ENCODE measurements around the gene DOCK7. TPM values are rescaled to one million over a fixed set of nuclear protein-coding genes. Genes with fewer than 3 reads are reported as not detected.
"Not testable (repeated sequence)": the region's sequence is repeated elsewhere in the genome, so short reads cannot be mapped to it uniquely, and the experiment has no call there.

DOCK7 gene
- total and polyA plus RNA-seq, 7 donors = 3.1 to 12.9 (median 7.0) TPM

DNA sequence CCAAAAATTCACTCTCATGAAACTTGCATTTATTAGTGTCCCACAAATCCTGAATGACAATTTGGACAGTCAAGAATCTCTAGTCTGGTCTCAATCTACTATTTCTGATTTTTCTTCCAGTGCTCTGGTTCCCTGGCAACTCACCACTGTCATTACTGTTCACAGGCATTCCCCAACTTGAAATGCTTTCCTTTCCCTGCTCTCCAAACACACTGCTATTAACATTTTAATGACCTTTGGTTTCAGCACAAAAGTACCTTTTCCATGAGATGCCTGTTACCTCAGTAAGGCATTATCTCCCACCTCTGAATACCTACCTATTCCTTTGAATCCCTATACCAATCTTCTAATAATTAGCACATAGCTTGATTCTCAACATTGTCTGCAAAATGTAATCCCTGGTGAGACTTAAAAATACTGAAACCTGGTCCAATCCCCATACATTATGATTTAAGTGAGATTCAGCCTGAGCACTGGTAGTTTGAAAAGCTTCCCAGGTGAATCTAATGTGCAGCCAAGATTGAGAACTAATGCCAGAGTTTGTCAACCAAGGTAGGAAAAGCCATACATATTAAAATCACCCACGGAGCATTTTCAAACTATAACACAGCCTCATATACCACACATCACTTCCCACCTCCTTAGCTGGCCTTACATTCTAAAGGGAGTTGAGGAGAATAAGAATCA is 102.6 kb downstream of the DOCK7 start:
- H3K4me1 ChIP-seq = no peaks in the 10 kb centered on the region
- 17 to 38% (median 31%) methylated on average over 1 of the region's 1 CpG for WGBS, 3 donors
- DNase-seq (no peak), ATAC-seq (no peak)
- no peaks in the 10 kb centered on the region for H3K27me3 ChIP-seq (ENCODE audit: insufficient read depth in 3 of 3, low read length in 2 of 3)
- peaks cover 0 to 10% of the 10 kb centered on the region in 2 donors for H3K36me3 ChIP-seq (ENCODE audit: insufficient read depth in 1 of 2, low read depth in 1 of 2)
- H3K9me3 ChIP-seq = no peaks in the 10 kb centered on the region
- intact Hi-C loops (cut with DNase I) = no loop called here
- no peak overlapping the region for H3K27ac ChIP-seq
- TF ChIP-seq, protein P1, sequence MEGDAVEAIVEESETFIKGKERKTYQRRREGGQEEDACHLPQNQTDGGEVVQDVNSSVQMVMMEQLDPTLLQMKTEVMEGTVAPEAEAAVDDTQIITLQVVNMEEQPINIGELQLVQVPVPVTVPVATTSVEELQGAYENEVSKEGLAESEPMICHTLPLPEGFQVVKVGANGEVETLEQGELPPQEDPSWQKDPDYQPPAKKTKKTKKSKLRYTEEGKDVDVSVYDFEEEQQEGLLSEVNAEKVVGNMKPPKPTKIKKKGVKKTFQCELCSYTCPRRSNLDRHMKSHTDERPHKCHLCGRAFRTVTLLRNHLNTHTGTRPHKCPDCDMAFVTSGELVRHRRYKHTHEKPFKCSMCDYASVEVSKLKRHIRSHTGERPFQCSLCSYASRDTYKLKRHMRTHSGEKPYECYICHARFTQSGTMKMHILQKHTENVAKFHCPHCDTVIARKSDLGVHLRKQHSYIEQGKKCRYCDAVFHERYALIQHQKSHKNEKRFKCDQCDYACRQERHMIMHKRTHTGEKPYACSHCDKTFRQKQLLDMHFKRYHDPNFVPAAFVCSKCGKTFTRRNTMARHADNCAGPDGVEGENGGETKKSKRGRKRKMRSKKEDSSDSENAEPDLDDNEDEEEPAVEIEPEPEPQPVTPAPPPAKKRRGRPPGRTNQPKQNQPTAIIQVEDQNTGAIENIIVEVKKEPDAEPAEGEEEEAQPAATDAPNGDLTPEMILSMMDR (IDR thresholded peaks at IDR 0.05) = no peak
- H3K4me3 ChIP-seq = no peak overlapping the region

DNA sequence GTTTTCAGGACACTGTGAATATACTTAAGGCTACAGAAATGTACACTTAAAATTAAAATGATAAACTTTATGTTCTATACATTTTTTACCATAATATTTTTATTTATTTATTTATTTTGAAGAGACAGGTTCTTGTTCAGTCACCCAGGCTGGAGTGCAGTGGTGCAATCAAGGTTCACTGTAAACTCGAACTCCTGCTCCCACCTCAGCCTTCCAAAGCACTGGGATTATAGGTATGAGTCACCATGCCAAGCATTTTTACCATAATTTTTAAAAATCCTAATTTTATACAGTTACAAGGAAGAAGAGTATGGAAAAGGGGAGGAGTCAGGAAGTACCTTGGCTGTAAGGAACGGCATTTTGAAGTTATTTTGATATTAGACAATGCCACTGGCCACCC is 114.5 kb downstream of the DOCK7 start:
- Histone ChIP-seq H3K9me3 (peaks cover 6% of the 10 kb centered on the region), H3K36me3 (ENCODE audit: insufficient read depth in 1 of 2, low read depth in 1 of 2) (peaks cover 0 to 29% of the 10 kb centered on the region in 2 donors), H3K27me3 (ENCODE audit: insufficient read depth in 3 of 3, low read length in 2 of 3) (no peaks in the 10 kb centered on the region), H3K4me1 (no peaks in the 10 kb centered on the region), H3K4me3 (no peak overlapping the region), H3K27ac (no peak overlapping the region)
- TF ChIP-seq, protein P1 (IDR thresholded peaks at IDR 0.05) = no peak
- WGBS, 3 donors = 40 to 43% (median 42%) methylated on average over 2 of the region's 2 CpGs
- ATAC-seq (no peak), DNase-seq (no peak)
- intact Hi-C loops (cut with DNase I) = no loop called here

DNA sequence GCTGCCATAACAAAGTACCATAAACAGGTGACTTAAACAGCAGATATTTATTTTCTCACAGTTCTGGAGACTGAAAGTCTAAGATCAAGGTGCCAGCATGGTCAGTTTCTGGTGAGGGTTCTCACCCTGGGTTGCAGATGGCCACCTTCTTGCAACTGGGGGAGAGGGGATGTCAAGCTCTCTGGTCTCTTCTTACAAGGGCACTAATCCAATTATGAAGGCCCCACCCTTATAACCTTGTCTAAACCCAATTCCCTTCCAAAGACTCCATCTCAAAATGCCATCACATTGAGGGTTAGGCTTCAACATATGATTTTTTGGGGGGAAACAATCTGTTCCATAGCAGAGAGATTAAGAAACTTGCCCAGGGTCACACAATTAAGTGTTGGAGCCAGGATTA is 115.7 kb downstream of the DOCK7 start:
- ATAC-seq (no peak), DNase-seq (no peak)
- TF ChIP-seq, protein P1 (IDR thresholded peaks at IDR 0.05) = no peak
- no peaks in the 10 kb centered on the region for H3K27me3 ChIP-seq (ENCODE audit: insufficient read depth in 3 of 3, low read length in 2 of 3)
- peaks cover 11% of the 10 kb centered on the region for H3K9me3 ChIP-seq
- H3K4me3 ChIP-seq = no peak overlapping the region
- no peak overlapping the region for H3K27ac ChIP-seq
- no peaks in the 10 kb centered on the region for H3K4me1 ChIP-seq
- intact Hi-C loops (cut with DNase I) = no loop called here
- H3K36me3 ChIP-seq (ENCODE audit: insufficient read depth in 1 of 2, low read depth in 1 of 2) = peaks cover 0 to 29% of the 10 kb centered on the region in 2 donors

DNA sequence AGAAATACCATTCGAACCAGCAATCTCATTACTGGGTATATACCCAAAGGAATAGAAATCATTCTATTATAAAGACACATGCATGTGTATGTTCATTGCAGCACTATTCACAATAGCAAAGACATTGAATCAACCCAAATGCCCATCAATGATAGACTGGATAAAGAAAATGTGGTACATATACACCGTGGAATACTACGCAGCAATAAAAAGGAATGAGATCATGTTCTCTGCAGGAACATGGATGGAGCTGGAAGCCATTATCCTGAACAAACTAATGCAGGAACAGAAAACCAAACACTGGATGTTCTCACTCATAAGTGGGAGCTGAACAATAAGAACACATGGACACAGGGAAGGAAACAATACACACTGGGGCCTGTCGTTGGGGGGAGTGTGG is 116.7 kb downstream of the DOCK7 start:
- WGBS, 3 donors = 84 to 97% (median 94%) methylated on average over 4 of the region's 4 CpGs
- H3K4me1 ChIP-seq; H3K4me3 ChIP-seq; ATAC-seq; DNase-seq; H3K27ac ChIP-seq; H3K27me3 ChIP-seq (ENCODE audit: insufficient read depth in 3 of 3, low read length in 2 of 3); intact Hi-C loops (cut with DNase I): not testable (repeated sequence)
- peaks cover 0 to 21% of the 10 kb centered on the region in 2 donors for H3K36me3 ChIP-seq (ENCODE audit: insufficient read depth in 1 of 2, low read depth in 1 of 2)
- H3K9me3 ChIP-seq = peaks cover 11% of the 10 kb centered on the region

DNA sequence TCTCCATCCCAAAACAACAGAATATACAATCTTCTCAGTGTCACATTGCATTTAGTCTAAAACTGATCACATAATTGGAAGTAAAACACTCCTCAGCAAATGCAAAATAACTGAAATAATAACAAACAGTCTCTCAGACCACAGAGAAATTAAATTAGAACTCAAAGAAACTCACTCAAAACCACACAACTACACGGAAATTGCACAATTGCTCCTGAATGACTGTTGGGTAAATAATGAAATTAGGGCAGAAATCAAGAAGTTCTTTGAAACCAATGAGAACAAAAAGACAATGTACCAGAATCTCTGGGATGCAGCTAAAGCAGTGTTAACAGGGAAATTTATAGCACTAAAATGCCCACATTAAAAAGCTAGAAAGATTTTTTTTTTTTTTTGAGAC is 120.3 kb downstream of the DOCK7 start:
- H3K27me3 ChIP-seq (ENCODE audit: insufficient read depth in 3 of 3, low read length in 2 of 3); intact Hi-C loops (cut with DNase I); ATAC-seq; DNase-seq; H3K4me3 ChIP-seq; H3K27ac ChIP-seq; H3K4me1 ChIP-seq; H3K36me3 ChIP-seq (ENCODE audit: insufficient read depth in 1 of 2, low read depth in 1 of 2): not testable (repeated sequence)
- WGBS, 3 donors = 89 to 91% (median 90%) methylated on average over 1 of the region's 1 CpG
- H3K9me3 ChIP-seq = peaks cover 17% of the 10 kb centered on the region

DNA sequence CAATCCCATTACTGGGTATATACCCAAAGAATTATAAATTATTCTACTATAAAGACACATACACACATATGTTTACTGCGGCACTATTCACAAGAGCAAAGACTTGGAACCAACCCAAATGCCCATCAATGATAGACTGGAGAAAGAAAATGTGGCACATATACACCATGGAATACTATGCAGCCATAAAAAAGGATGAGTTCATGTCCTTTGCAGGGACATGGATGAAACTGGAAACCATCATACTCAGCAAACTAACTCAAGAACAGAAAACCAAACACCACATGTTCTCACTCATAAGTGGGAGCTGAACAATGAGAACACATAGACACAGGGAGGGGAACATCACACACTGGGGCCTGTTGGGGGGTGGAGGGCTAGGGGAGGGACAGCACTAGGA is 121.0 kb downstream of the DOCK7 start:
- H3K4me3 ChIP-seq; H3K4me1 ChIP-seq; DNase-seq; ATAC-seq; H3K27me3 ChIP-seq (ENCODE audit: insufficient read depth in 3 of 3, low read length in 2 of 3); H3K36me3 ChIP-seq (ENCODE audit: insufficient read depth in 1 of 2, low read depth in 1 of 2); intact Hi-C loops (cut with DNase I); H3K27ac ChIP-seq: not testable (repeated sequence)
- H3K9me3 ChIP-seq = peaks cover 17% of the 10 kb centered on the region
- WGBS, 3 donors = 96 to 98% (median 97%) methylated on average over 1 of the region's 1 CpG
